K562 (cell line): ENCODE data around the gene SFXN3. TPM values are rescaled to one million over a fixed set of nuclear protein-coding genes. Genes with fewer than 3 reads are reported as not detected.

Experiments
- BHLHE40 ChIP-seq: IDR thresholded peaks from 2 replicates; pipeline ENCODE4 v1.6.1; 2011; ENCODE audit warnings: low read length, improper control_type of control experiment
- CTBP1 ChIP-seq: fragments of 450-650 bp; IDR thresholded peaks from 2 replicates; pipeline ENCODE4 v1.6.1; 2016; ENCODE audit warnings: borderline replicate concordance
- EP300 ChIP-seq: IDR thresholded peaks from 2 replicates; pipeline ENCODE4 v1.6.1; 2012; ENCODE audit warnings: low read length, improper control_type of control experiment
- ETV6 ChIP-seq, 3 experiments: fragments of 150-350 bp in 1 of 3; sonication (generic) in 1 of 3; formaldehyde crosslinking in 1 of 3; IDR thresholded peaks; 2 replicates each; pipeline versions ENCODE4 v1.6.1 to v1.8.0; 2014 to 2022; ENCODE audit warnings: borderline replicate concordance in 2 of 3, low read depth in 2 of 3, antibody characterized with exemption in 1 of 3, low read length in 1 of 3, mild to moderate bottlenecking in 1 of 3, missing genetic modification reagents in 1 of 3
- EZH2 ChIP-seq: IDR thresholded peaks from 2 replicates; pipeline ENCODE4 v1.6.1; 2012; ENCODE audit warnings: low read depth, mild to moderate bottlenecking, inconsistent platforms, low read length, borderline replicate concordance
- GABPB1 ChIP-seq: sonication (generic); formaldehyde crosslinking; IDR thresholded peaks from 2 replicates; pipeline ENCODE4 v1.8.0; 2022; ENCODE audit warnings: mild to moderate bottlenecking, missing genetic modification reagents
- GATAD2A ChIP-seq: fragments of 450-650 bp; IDR thresholded peaks from 2 replicates; pipeline ENCODE4 v1.6.1; 2017
- MYC ChIP-seq, 2 experiments: fragments of 250-450 bp in 1 of 2; sonication (Bioruptor Pico) in 1 of 2; IDR thresholded peaks; 2 replicates each; pipeline versions ENCODE4 v1.5.1 to v1.6.1; 2012 to 2021; ENCODE audit warnings: low read depth in 2 of 2, borderline replicate concordance in 1 of 2, improper control_type of control experiment in 1 of 2, low read length in 1 of 2, mild to moderate bottlenecking in 1 of 2, moderate library complexity in 1 of 2
- NR3C1 ChIP-seq: sonication (generic); formaldehyde crosslinking; IDR thresholded peaks from 2 replicates; pipeline ENCODE4 v1.8.1; 2022; ENCODE audit warnings: missing genetic modification reagents
- POLR2A ChIP-seq: fragments of 450-650 bp; conservative IDR thresholded peaks from 2 replicates; pipeline ENCODE4 v1.6.1; 2016
- TCF7 ChIP-seq: sonication (generic); IDR thresholded peaks from 2 replicates; pipeline ENCODE4 v1.6.1; 2016; ENCODE audit warnings: antibody characterized with exemption, borderline replicate concordance
- ZNF57 ChIP-seq: fragments of 450-650 bp; formaldehyde crosslinking; IDR thresholded peaks from 2 replicates; pipeline ENCODE4 v1.4.0; 2020; ENCODE audit warnings: mild to moderate bottlenecking, moderate library complexity
- polyA plus RNA-seq, 8 experiments: library from polyadenylated mRNA; depleted of rRNA in 4 of 8; stranded (reverse) in 5 of 8; unstranded in 3 of 8; fragments of >200 nt; fragmentation: Nextera tagmentation in 2 of 8; fragmentation: Illumina TruSeq in 1 of 8; extraction: Ambion mirVana in 2 of 8; extraction: Trizol in 1 of 8; gene quantifications; 2 replicates each; pipeline versions ENCODE4 v1.2.1 to v1.2.3, GENCODE V29; 2011 to 2014; ENCODE audit warnings: inconsistent platforms in 1 of 8, missing spikeins in 1 of 8
- total RNA-seq, 7 experiments: library from RNA; depleted of rRNA in 6 of 7; stranded (reverse); fragments of >200 nt in 6 of 7; fragmentation: Illumina TruSeq in 2 of 7; extraction: Trizol in 2 of 7; gene quantifications; 2 replicates each; pipeline versions ENCODE4 v1.2.1 to v1.2.3, GENCODE V29; 2011 to 2021; ENCODE audit warnings: low replicate concordance in 1 of 7
- TF ChIP-seq, protein P1 (sequence below): sonication (generic); formaldehyde crosslinking; IDR thresholded peaks from 2 replicates; pipeline ENCODE4 v1.8.0; 2022; ENCODE audit warnings: mild to moderate bottlenecking, missing genetic modification reagents, borderline replicate concordance
- TF ChIP-seq, protein P2 (sequence below), 2 experiments: fragments of 250-450 bp in 1 of 2; fragments of 450-650 bp in 1 of 2; sonication (Bioruptor Pico) in 1 of 2; IDR thresholded peaks; 2 replicates each; pipeline versions ENCODE4 v1.6.1 to v1.8.0; 2016 to 2021; ENCODE audit warnings: mild to moderate bottlenecking in 2 of 2, moderate library complexity in 2 of 2, missing compliant biosample characterization in 1 of 2, missing genetic modification characterization in 1 of 2
- TF ChIP-seq, protein P3 (sequence below), 2 experiments: fragments of 450-650 bp; conservative IDR thresholded peaks; 2 replicates each; pipeline ENCODE4 v1.6.1; 2017; ENCODE audit warnings: mild to moderate bottlenecking in 2 of 2, moderate library complexity in 2 of 2
- TF ChIP-seq, protein P4 (sequence below): fragments of 450-650 bp; IDR thresholded peaks from 2 replicates; pipeline ENCODE4 v1.6.1; 2017; ENCODE audit warnings: antibody characterized with exemption, mild to moderate bottlenecking

SFXN3 gene
- total and polyA plus RNA-seq, 9 of the 15 experiments (the other 6 are each of a cell fraction or from before 2014, with no cell fraction given) = 0.24 to 4.6 (median 0.86) TPM

DNA sequence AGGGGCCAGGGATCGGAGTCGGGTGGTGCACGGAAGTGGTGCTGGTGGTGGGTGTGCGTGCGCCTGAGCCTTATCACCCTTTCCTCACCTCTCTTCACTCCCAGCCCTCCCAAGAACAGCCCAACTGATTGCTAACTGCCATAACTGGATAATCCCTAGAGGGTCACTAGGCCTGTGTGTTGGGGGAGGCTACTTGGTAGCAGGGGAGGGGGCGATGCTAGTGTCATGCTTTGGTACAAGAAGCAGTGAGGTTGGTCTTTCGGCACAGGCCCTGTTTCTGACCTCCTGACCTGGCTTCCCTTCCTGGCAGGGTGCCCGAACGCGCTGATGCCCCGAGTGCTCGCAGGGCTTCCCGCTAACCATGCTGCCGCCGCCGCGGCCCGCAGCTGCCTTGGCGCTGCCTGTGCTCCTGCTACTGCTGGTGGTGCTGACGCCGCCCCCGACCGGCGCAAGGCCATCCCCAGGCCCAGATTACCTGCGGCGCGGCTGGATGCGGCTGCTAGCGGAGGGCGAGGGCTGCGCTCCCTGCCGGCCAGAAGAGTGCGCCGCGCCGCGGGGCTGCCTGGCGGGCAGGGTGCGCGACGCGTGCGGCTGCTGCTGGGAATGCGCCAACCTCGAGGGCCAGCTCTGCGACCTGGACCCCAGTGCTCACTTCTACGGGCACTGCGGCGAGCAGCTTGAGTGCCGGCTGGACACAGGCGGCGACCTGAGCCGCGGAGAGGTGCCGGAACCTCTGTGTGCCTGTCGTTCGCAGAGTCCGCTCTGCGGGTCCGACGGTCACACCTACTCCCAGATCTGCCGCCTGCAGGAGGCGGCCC is 31.4 kb downstream of the SFXN3 start (continued):
- TF ChIP-seq, protein P1, sequence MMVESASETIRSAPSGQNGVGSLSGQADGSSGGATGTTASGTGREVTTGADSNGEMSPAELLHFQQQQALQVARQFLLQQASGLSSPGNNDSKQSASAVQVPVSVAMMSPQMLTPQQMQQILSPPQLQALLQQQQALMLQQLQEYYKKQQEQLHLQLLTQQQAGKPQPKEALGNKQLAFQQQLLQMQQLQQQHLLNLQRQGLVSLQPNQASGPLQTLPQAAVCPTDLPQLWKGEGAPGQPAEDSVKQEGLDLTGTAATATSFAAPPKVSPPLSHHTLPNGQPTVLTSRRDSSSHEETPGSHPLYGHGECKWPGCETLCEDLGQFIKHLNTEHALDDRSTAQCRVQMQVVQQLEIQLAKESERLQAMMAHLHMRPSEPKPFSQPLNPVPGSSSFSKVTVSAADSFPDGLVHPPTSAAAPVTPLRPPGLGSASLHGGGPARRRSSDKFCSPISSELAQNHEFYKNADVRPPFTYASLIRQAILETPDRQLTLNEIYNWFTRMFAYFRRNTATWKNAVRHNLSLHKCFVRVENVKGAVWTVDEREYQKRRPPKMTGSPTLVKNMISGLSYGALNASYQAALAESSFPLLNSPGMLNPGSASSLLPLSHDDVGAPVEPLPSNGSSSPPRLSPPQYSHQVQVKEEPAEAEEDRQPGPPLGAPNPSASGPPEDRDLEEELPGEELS (CRISPR knock-in tag) = peak; percentile 82; the same call in 1 of the 2 replicates
- TF ChIP-seq ETV6 (IDR thresholded peaks at IDR 0.05; ENCODE audit: borderline replicate concordance in 1 of 2, low read depth in 2 of 2, low read length in 1 of 2) = no peak
- TF ChIP-seq ETV6 (CRISPR knock-in tag; IDR thresholded peaks at IDR 0.05; ENCODE audit: borderline replicate concordance) = 0 out of 2 replicates have a peak, but pooled peaks have one; percentile 40
- peak; percentile 95 for TF ChIP-seq CTBP1
- TF ChIP-seq, protein P2, sequence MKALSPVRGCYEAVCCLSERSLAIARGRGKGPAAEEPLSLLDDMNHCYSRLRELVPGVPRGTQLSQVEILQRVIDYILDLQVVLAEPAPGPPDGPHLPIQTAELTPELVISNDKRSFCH (CRISPR knock-in tag; IDR thresholded peaks at IDR 0.05) = no peak
- TF ChIP-seq, protein P2 (tag; IDR thresholded peaks at IDR 0.05) = peak; percentile 36; the same call in 1 of the 2 replicates
- no peak for TF ChIP-seq ZNF57 (CRISPR knock-in tag)
- TF ChIP-seq EP300 = peak; percentile 41
- TF ChIP-seq, protein P3, sequence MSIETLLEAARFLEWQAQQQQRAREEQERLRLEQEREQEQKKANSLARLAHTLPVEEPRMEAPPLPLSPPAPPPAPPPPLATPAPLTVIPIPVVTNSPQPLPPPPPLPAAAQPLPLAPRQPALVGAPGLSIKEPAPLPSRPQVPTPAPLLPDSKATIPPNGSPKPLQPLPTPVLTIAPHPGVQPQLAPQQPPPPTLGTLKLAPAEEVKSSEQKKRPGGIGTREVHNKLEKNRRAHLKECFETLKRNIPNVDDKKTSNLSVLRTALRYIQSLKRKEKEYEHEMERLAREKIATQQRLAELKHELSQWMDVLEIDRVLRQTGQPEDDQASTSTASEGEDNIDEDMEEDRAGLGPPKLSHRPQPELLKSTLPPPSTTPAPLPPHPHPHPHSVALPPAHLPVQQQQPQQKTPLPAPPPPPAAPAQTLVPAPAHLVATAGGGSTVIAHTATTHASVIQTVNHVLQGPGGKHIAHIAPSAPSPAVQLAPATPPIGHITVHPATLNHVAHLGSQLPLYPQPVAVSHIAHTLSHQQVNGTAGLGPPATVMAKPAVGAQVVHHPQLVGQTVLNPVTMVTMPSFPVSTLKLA (conservative IDR thresholded peaks at IDR 0.05) = peak in 1 of 2 experiments; percentile 58; a peak in 2 of 4 replicates
- TF ChIP-seq POLR2A = peak; percentile 48
- TF ChIP-seq EZH2 = no peak
- TF ChIP-seq NR3C1 = peak; percentile 56; the same call in 1 of the 2 replicates
- peak; percentile 61; the same call in 1 of the 2 replicates for TF ChIP-seq GABPB1 (CRISPR knock-in tag)
- TF ChIP-seq, protein P4, sequence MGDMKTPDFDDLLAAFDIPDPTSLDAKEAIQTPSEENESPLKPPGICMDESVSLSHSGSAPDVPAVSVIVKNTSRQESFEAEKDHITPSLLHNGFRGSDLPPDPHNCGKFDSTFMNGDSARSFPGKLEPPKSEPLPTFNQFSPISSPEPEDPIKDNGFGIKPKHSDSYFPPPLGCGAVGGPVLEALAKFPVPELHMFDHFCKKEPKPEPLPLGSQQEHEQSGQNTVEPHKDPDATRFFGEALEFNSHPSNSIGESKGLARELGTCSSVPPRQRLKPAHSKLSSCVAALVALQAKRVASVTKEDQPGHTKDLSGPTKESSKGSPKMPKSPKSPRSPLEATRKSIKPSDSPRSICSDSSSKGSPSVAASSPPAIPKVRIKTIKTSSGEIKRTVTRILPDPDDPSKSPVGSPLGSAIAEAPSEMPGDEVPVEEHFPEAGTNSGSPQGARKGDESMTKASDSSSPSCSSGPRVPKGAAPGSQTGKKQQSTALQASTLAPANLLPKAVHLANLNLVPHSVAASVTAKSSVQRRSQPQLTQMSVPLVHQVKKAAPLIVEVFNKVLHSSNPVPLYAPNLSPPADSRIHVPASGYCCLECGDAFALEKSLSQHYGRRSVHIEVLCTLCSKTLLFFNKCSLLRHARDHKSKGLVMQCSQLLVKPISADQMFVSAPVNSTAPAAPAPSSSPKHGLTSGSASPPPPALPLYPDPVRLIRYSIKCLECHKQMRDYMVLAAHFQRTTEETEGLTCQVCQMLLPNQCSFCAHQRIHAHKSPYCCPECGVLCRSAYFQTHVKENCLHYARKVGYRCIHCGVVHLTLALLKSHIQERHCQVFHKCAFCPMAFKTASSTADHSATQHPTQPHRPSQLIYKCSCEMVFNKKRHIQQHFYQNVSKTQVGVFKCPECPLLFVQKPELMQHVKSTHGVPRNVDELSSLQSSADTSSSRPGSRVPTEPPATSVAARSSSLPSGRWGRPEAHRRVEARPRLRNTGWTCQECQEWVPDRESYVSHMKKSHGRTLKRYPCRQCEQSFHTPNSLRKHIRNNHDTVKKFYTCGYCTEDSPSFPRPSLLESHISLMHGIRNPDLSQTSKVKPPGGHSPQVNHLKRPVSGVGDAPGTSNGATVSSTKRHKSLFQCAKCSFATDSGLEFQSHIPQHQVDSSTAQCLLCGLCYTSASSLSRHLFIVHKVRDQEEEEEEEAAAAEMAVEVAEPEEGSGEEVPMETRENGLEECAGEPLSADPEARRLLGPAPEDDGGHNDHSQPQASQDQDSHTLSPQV = peak; percentile 94
- TF ChIP-seq TCF7 = peak; percentile 20; the same call in 1 of the 2 replicates
- TF ChIP-seq BHLHE40 = peak; percentile 80
- peak; percentile 63; the same call in 1 of the 2 replicates for TF ChIP-seq MYC (IDR thresholded peaks at IDR 0.05; ENCODE audit: low read depth, low read length)
- TF ChIP-seq MYC (CRISPR knock-in tag; IDR thresholded peaks at IDR 0.05; ENCODE audit: borderline replicate concordance, low read depth) = peak; percentile 40; the same call in 1 of the 2 replicates
- TF ChIP-seq GATAD2A = peak; percentile 32; the same call in 1 of the 2 replicates
